ENCODE data around the gene DOK5. TPM values are rescaled to one million over a fixed set of nuclear protein-coding genes. Genes with fewer than 3 reads are reported as not detected.

The DOK5 gene
- total and polyA plus RNA-seq, 9 of the 15 experiments (the other 6 are each of a cell fraction or from before 2014, with no cell fraction given) = not detected

DNA sequence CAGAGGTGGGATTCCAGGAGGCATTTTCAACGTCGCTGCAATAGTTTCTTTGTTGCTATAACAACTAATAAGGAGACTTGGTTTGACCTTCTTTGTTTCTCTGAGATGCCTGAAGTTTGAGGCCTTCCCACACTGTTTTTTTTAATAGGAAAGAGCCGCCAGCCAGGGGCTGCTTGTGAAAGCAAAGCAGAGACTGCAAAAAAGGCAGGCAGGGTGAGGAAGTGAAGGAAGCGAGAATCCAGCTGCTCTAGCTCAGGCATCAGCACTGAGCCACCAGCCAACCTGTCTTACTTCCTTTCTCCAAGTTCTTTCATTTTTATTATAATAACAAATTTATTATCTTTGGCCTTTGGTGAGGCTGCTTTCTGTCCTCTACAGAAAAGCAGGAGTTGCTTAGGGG, 179.1 kb downstream of the DOK5 start:
- POLR2A ChIA-PET = no interaction called here
- DNase-seq (ENCODE audit: extremely low read depth in 1 of 4, low spot score in 3 of 4) = no peak

More for the DNA sequence above, 179.1 kb downstream of the DOK5 start:
- H3K9me3 ChIP-seq (replicated peaks; ENCODE audit: control insufficient read depth, insufficient read depth, low read depth, low read length) = no peaks in the 10 kb centered on the region
- no peaks in the 10 kb centered on the region for H3K4me1 ChIP-seq (replicated peaks in 1 of 2; ENCODE audit: control insufficient read depth in 2 of 2, insufficient read depth in 2 of 2, low read length in 2 of 2)
- no peak overlapping the region for H3K4me3 ChIP-seq
- H3K27me3 ChIP-seq (ENCODE audit: control insufficient read depth in 2 of 2, insufficient read depth in 2 of 2, low read length in 2 of 2) = no peaks in the 10 kb centered on the region
- in situ Hi-C loops (cut with MboI) (loop anchor here (25.0 kb wide), 2 partner anchors 1583 to 1933 kb away; partner anchors contain the start of gene MC3R), intact Hi-C loops (cut with micrococcal nuclease) (no loop called here)
- no peaks in the 10 kb centered on the region for H3K36me3 ChIP-seq (ENCODE audit: control insufficient read depth, insufficient read depth, low read length)
- no peaks in the 10 kb centered on the region for H3K9me1 ChIP-seq (ENCODE audit: control insufficient read depth, insufficient read depth, low read length)
- ATAC-seq = no peak
- H3K79me2 ChIP-seq (ENCODE audit: control insufficient read depth, insufficient read depth, low read length) = no peaks in the 10 kb centered on the region
- BruUV-seq (replicated peaks) = no TSS peak
- no peak for FAIRE-seq
- CTCF ChIA-PET (ENCODE audit: low intra/inter-chr PET ratio) = no interaction called here
- H3K9ac ChIP-seq (ENCODE audit: insufficient read depth in 1 of 2, low read depth in 2 of 2, low read length in 2 of 2) = no peak overlapping the region
- TF ChIP-seq LCOR (CRISPR knock-in tag; IDR thresholded peaks at IDR 0.05) = no peak
- no peak for TF ChIP-seq ZNF212 (CRISPR knock-in tag; IDR thresholded peaks at IDR 0.05)
- no peak for TF ChIP-seq RB1 (IDR thresholded peaks at IDR 0.05; ENCODE audit: low read depth)
- no peak for TF ChIP-seq FOSL1 (tag; conservative IDR thresholded peaks at IDR 0.05)
- TF ChIP-seq ZNF217 (CRISPR knock-in tag; IDR thresholded peaks at IDR 0.05) = no peak
- no peak for TF ChIP-seq ZNF780A (CRISPR knock-in tag; IDR thresholded peaks at IDR 0.05)
- TF ChIP-seq CREBBP (IDR thresholded peaks at IDR 0.05; ENCODE audit: low read depth, low read length) = no peak
- no peak for TF ChIP-seq DIDO1 (tag; IDR thresholded peaks at IDR 0.05; ENCODE audit: low read depth)
- no peak for TF ChIP-seq ZNF512 (tag; IDR thresholded peaks at IDR 0.05)
- TF ChIP-seq SAFB (IDR thresholded peaks at IDR 0.05; ENCODE audit: borderline replicate concordance, low read depth, low read length) = no peak
- no peak for TF ChIP-seq ZNF263 (CRISPR knock-in tag; IDR thresholded peaks at IDR 0.05; ENCODE audit: borderline replicate concordance)
- no peak for TF ChIP-seq RFX7 (CRISPR knock-in tag; IDR thresholded peaks at IDR 0.05)
- no peak for TF ChIP-seq ZKSCAN8 (CRISPR knock-in tag; IDR thresholded peaks at IDR 0.05)
- no peak for TF ChIP-seq SMARCB1 (IDR thresholded peaks at IDR 0.05; ENCODE audit: insufficient read length, low read depth)
- TF ChIP-seq RBM39 (optimal IDR thresholded peaks at IDR 0.05; ENCODE audit: low read depth, low read length) = no peak
- TF ChIP-seq, protein P1, sequence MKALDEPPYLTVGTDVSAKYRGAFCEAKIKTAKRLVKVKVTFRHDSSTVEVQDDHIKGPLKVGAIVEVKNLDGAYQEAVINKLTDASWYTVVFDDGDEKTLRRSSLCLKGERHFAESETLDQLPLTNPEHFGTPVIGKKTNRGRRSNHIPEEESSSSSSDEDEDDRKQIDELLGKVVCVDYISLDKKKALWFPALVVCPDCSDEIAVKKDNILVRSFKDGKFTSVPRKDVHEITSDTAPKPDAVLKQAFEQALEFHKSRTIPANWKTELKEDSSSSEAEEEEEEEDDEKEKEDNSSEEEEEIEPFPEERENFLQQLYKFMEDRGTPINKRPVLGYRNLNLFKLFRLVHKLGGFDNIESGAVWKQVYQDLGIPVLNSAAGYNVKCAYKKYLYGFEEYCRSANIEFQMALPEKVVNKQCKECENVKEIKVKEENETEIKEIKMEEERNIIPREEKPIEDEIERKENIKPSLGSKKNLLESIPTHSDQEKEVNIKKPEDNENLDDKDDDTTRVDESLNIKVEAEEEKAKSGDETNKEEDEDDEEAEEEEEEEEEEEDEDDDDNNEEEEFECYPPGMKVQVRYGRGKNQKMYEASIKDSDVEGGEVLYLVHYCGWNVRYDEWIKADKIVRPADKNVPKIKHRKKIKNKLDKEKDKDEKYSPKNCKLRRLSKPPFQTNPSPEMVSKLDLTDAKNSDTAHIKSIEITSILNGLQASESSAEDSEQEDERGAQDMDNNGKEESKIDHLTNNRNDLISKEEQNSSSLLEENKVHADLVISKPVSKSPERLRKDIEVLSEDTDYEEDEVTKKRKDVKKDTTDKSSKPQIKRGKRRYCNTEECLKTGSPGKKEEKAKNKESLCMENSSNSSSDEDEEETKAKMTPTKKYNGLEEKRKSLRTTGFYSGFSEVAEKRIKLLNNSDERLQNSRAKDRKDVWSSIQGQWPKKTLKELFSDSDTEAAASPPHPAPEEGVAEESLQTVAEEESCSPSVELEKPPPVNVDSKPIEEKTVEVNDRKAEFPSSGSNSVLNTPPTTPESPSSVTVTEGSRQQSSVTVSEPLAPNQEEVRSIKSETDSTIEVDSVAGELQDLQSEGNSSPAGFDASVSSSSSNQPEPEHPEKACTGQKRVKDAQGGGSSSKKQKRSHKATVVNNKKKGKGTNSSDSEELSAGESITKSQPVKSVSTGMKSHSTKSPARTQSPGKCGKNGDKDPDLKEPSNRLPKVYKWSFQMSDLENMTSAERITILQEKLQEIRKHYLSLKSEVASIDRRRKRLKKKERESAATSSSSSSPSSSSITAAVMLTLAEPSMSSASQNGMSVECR (CRISPR knock-in tag; IDR thresholded peaks at IDR 0.05) = no peak
- H3K27ac ChIP-seq (ENCODE audit: extremely low read depth, low read depth, low read length) = no peak overlapping the region
- no peak overlapping the region for H2AFZ ChIP-seq (ENCODE audit: low read depth, low read length)
- H4K20me1 ChIP-seq (replicated peaks; ENCODE audit: control insufficient read depth, insufficient read depth, low read length) = no peaks in the 10 kb centered on the region
- no peak overlapping the region for H3K4me2 ChIP-seq (ENCODE audit: insufficient read depth, low read length)
- WGBS (ENCODE audit: insufficient coverage, low coverage, missing lambda C conversion rate) = 2% methylated on average over 4 of the region's 4 CpGs

Measured in K562 (cell line).